22Rv1 (cell line): ENCODE data around the gene FZD8.

Source experiments
- CTCF ChIP-seq: fragments of 450-650 bp; IDR thresholded peaks from 2 replicates; pipeline ENCODE4 v1.5.1; 2017; ENCODE audit warnings: mild to moderate bottlenecking
- ZFX ChIP-seq: fragments of 450-650 bp; IDR thresholded peaks from 2 replicates; pipeline ENCODE4 v1.6.1; 2017; ENCODE audit warnings: antibody characterized with exemption, borderline replicate concordance

GRCh38 chr10:35626971-35627507 is 15.1 kb downstream of the FZD8 start:
- TF ChIP-seq CTCF (no peak), ZFX (no peak)
